Tibial artery (tissue), 4 donors: Measurements from ENCODE around the gene KRT14.
"Not testable (repeated sequence)": the region's sequence is repeated elsewhere in the genome, so short reads cannot be mapped to it uniquely, and the experiment has no call there.

ENCODE experiments used
- DNase-seq, 2 donors: peaks; one replicate each; pipeline ENCODE4 v3.0.0-alpha.2; 2019
- H3K27ac ChIP-seq, 2 donors: fragments of 200-600 bp; sonication (generic) in 1 of 2; 1 replicate in 1 of 2; 2 replicates in 1 of 2; pipeline ENCODE4 v1.5.1; 2018 to 2019; ENCODE audit warnings: mild to moderate bottlenecking in 1 of 2
- H3K27me3 ChIP-seq, 2 donors: fragments of 200-600 bp; sonication (generic) in 1 of 2; one replicate each; pipeline versions ENCODE4 v1.5.1 to v1.6.0; 2016 to 2019
- H3K36me3 ChIP-seq, 3 donors: fragments of 200-600 bp; sonication (generic) in 2 of 3; one replicate each; pipeline ENCODE4 v1.5.1; 2016 to 2019; ENCODE audit warnings: mild to moderate bottlenecking in 2 of 3
- H3K4me1 ChIP-seq, 4 donors: fragments of 200-600 bp; sonication (generic) in 2 of 4; 1 replicate in 3 of 4; 2 replicates in 1 of 4; pipeline ENCODE4 v1.5.1; 2016 to 2019
- H3K4me3 ChIP-seq, 2 donors: fragments of 200-600 bp; sonication (generic) in 1 of 2; 1 replicate in 1 of 2; 2 replicates in 1 of 2; pipeline ENCODE4 v1.5.1; 2018 to 2019; ENCODE audit warnings: mild to moderate bottlenecking in 2 of 2
- H3K9me3 ChIP-seq, 3 donors: fragments of 200-600 bp; sonication (generic) in 1 of 3; one replicate each; pipeline ENCODE4 v1.5.1; 2016 to 2019
- intact Hi-C: fragments of 100-400 bp; cut with DNase I; formaldehyde crosslinking; loops from one replicate; pipeline ENCODE4 v1.15.0; 2023; ENCODE audit warnings: low total_unique reads
- TF ChIP-seq, protein P1 (sequence below), 2 experiments: fragments of 200-600 bp in 1 of 2; fragments of 450-650 bp in 1 of 2; IDR thresholded peaks; one replicate each; pipeline ENCODE4 v1.5.1; 2017 to 2019; ENCODE audit warnings: antibody characterized with exemption in 2 of 2, mild to moderate bottlenecking in 1 of 2, moderate library complexity in 1 of 2

The KRT14 gene

DNA sequence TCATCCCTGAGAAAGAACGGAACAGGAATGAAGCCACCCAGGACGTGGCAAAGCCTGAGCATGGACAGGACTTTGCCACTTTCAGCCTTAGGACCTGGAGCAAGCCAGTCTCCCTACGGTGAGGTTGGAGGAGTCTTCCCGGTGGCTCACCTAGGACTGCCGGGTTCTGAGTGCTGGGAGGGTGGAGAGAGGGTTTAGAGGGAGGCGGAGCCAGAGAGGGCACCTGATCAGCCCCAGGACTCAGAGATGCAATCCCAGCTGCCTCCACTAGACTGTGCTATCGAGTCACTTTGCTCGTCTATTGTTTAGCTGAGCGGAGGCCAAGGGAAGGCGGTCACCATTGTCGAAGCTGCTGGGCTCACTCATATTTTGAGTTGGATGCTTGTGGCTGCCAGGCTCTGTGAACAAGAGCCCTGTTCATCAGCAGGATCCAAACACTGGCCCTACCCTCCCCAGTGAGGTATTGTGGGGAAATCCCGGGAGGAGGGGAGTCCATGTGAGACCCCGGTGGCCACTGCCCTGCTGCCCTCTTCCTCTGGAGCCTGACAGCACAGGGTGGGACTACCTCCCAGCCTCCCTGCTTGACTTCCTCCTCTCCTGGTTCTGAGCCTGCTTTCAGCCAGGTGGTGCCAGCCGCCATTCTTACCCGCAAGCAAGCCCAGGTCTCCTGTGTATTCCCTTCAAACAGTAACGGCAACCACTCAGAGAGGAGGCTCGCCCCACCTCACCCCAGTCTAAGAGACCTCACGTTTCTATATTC, 7.0 kb downstream of the KRT14 start:
- H3K27me3 ChIP-seq = peaks cover 0 to 28% of the 10 kb centered on the region in 2 donors
- no peaks in the 10 kb centered on the region for H3K36me3 ChIP-seq
- H3K4me3 ChIP-seq = no peak overlapping the region
- peaks cover 0 to 15% (median 0%) of the 10 kb centered on the region in 4 donors for H3K4me1 ChIP-seq
- TF ChIP-seq, protein P1, sequence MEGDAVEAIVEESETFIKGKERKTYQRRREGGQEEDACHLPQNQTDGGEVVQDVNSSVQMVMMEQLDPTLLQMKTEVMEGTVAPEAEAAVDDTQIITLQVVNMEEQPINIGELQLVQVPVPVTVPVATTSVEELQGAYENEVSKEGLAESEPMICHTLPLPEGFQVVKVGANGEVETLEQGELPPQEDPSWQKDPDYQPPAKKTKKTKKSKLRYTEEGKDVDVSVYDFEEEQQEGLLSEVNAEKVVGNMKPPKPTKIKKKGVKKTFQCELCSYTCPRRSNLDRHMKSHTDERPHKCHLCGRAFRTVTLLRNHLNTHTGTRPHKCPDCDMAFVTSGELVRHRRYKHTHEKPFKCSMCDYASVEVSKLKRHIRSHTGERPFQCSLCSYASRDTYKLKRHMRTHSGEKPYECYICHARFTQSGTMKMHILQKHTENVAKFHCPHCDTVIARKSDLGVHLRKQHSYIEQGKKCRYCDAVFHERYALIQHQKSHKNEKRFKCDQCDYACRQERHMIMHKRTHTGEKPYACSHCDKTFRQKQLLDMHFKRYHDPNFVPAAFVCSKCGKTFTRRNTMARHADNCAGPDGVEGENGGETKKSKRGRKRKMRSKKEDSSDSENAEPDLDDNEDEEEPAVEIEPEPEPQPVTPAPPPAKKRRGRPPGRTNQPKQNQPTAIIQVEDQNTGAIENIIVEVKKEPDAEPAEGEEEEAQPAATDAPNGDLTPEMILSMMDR (IDR thresholded peaks at IDR 0.05) = peak; percentile 60 to 66
- intact Hi-C loops = no loop called here
- peak; percentile 73 to 83 for DNase-seq
- no peaks in the 10 kb centered on the region for H3K9me3 ChIP-seq
- no peak overlapping the region for H3K27ac ChIP-seq

DNA sequence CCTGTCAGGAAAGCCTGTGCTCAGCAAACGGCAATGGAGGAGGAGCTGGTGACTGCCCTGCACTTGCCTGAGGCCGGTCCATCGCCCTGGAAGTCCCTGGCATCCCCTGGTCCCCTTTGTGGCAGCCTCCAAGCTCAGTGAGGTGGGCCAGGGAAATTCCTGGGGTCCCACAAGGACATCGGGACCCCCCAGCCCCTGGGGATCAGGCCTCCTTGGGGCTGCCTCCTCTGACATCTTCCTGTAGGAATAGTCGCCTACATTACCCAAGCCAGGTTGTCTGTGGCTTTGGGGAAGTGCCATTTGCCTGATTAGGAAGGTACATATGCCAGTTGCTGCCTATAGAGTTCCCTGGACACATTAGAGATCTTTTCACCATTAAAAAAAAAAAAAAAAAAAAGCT, 7.7 kb downstream of the KRT14 start:
- Histone ChIP-seq H3K4me1 (peaks cover 0 to 15% (median 0%) of the 10 kb centered on the region in 4 donors), H3K27ac (no peak overlapping the region), H3K4me3 (no peak overlapping the region), H3K9me3 (no peaks in the 10 kb centered on the region), H3K36me3 (no peaks in the 10 kb centered on the region), H3K27me3 (peaks cover 0 to 29% of the 10 kb centered on the region in 2 donors)
- DNase-seq = no peak
- TF ChIP-seq, protein P1 (IDR thresholded peaks at IDR 0.05) = no peak
- intact Hi-C loops = no loop called here

DNA sequence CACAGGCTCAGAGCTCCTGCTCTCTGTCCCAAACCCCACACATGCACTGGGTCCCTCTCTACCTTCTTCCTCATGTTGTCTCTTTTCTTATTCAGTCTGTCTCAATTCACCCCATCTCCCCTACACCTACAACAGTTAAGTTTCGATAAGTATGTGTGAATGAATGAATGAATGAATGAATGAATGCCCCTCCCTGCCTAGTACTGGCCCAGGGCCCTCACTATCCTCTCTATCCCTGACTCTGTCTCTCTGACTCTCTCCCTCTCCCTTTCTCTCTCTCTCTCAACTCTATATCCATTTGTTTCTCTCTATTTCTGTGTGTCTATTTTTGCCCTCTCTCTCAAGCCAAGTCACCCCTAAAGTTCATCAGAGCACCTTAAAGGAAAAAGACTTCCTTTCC, 8.2 kb downstream of the KRT14 start:
- intact Hi-C loops = no loop called here
- H3K27ac ChIP-seq = no peak overlapping the region

DNA sequence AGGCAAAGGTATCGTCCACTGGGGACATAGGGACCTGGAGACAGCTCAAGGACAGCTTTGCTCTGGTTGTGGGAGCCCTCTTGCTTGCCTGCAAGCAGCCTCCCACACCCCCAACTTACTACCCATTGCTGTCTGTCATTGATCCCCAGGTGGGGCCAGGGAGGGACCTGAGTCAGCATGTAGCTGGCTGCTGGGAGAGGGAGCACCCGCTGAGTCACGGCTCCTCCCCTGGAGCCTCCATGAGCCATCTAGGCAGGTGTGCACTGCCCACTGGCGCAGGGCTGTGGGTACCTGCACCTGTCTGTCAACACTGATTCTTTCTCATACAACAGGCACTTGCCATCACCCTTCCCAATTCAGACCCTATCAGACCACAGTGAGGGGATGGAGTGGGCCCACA, 10.0 kb downstream of the KRT14 start:
- Histone ChIP-seq H3K4me1 (peaks cover 0 to 15% (median 0%) of the 10 kb centered on the region in 4 donors), H3K27me3 (peaks cover 0 to 39% of the 10 kb centered on the region in 2 donors)
- H3K4me3 ChIP-seq, DNase-seq, intact Hi-C loops, H3K27ac ChIP-seq, H3K9me3 ChIP-seq, H3K36me3 ChIP-seq: not testable (repeated sequence)

More for the DNA sequence above, 8.2 kb downstream of the KRT14 start:
- Histone ChIP-seq H3K4me3 (no peak overlapping the region), H3K9me3 (no peaks in the 10 kb centered on the region), H3K27me3 (peaks cover 0 to 33% of the 10 kb centered on the region in 2 donors), H3K36me3 (no peaks in the 10 kb centered on the region), H3K4me1 (peaks cover 0 to 15% (median 0%) of the 10 kb centered on the region in 4 donors)
- TF ChIP-seq, protein P1 (IDR thresholded peaks at IDR 0.05) = no peak
- DNase-seq = no peak

DNA sequence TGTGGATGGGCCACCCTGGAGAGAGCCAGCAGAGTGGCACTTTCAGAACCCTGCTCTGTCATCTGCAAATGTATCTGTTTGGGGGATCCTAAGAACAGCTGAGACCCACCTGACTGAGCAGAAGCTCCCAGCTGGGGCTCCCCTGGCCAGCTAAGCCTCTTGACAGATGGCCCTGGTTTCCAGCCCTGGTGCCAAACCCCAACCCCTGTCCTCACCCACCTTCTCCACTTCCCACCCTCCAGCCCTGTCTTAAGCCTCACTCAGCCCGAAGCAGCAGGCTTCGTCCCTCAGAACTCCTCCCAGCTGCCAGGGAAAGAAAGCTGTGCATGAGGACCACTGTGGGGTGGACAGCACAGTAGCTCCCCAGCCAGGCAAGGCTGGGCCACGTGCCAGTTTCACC, 11.4 kb downstream of the KRT14 start:
- intact Hi-C loops = no loop called here
- Histone ChIP-seq H3K27ac (no peak overlapping the region), H3K27me3 (peaks cover 0 to 43% of the 10 kb centered on the region in 2 donors), H3K36me3 (no peaks in the 10 kb centered on the region), H3K9me3 (no peaks in the 10 kb centered on the region), H3K4me1 (peaks cover 0 to 15% (median 0%) of the 10 kb centered on the region in 4 donors), H3K4me3 (no peak overlapping the region)
- TF ChIP-seq, protein P1 (IDR thresholded peaks at IDR 0.05) = no peak
- DNase-seq = no peak

DNA sequence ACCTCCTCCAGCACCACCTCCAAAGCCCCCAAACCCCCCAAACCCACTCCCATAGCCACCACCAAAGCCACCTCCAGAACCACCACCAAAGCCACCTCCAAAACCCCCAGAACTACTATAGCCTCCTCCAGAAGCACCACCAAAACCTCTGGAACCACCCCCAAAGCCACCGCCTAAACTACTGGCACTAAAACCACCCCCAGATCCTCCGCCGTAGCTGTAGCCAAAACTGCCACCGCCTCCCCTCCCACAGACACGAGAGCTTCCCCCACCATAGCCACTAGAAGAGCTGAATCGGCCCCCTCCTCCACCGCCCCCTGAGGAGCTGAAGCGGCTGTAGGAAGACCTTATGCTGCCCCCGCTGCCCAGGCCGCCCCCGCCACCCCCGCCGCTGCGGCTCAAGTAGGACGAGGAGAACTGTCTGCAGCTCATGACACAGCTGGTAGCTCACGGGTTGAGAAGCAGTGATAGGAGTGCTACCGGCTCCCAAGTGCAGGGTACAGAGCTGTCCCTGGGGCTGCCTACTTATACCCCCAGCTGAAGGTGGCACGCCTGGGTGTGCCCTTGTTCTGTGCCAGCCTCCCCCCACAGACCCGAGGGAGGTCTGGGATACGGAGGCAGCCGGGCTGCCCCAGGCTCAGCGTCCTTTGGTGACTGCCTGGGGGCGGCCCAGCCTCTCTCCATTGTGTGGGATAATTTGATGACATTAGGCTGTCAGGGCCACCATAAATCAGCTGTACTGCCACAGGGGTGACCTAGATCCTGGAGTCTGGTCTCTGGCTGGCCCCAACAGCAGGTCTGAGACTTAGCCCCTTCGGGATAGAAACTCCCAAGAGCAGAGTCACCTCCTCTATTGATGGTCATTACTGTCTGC, 14.9 kb downstream of the KRT14 start, which contains the start of gene KRT9:
Gene KRT9 (minus strand): TSS at position 499 of the 874 bp plus-strand sequence. CDS start 67 bp downstream, at position 432.
- TF ChIP-seq, protein P1 (IDR thresholded peaks at IDR 0.05) = no peak
- Histone ChIP-seq H3K4me1 (no peaks in the 10 kb centered on the region), H3K27ac (no peak within 1 kb of the TSS), H3K27me3 (peaks cover 0 to 38% of the 10 kb centered on the region in 2 donors), H3K9me3 (no peaks in the 10 kb centered on the region), H3K4me3 (no peak within 1 kb of the TSS), H3K36me3 (no peaks in the 10 kb centered on the region)
- no peak for DNase-seq
- intact Hi-C loops = no loop called here
